DOHH2 (cell line): ENCODE data around the gene SNX5.

ENCODE experiments used
- H3F3A ChIP-seq: fragments of 200-600 bp; sonication (generic), shearing (Covaris generic); 2 replicates; pipeline ENCODE4 v1.6.0; 2016; ENCODE audit warnings: antibody characterized with exemption, mild to moderate bottlenecking; ENCODE audit not compliant: control insufficient read depth, insufficient read depth
- H3K27ac ChIP-seq: fragments of 200-600 bp; sonication (generic); 2 replicates; pipeline ENCODE4 v1.5.1; 2014; ENCODE audit warnings: low read depth, mild to moderate bottlenecking, low read length, moderate library complexity
- H3K27me3 ChIP-seq: fragments of 200-600 bp; sonication (generic); 2 replicates; pipeline ENCODE4 v1.6.1; 2014; ENCODE audit warnings: mild to moderate bottlenecking, low read length, mixed read lengths; ENCODE audit not compliant: control insufficient read depth
- H3K36me3 ChIP-seq: fragments of 200-600 bp; sonication (generic); 2 replicates; pipeline ENCODE4 v1.6.1; 2014; ENCODE audit warnings: mild to moderate bottlenecking, low read length, moderate library complexity, mixed read lengths; ENCODE audit not compliant: control insufficient read depth
- H3K4me1 ChIP-seq: fragments of 200-600 bp; sonication (generic); 2 replicates; pipeline ENCODE4 v1.6.1; 2014; ENCODE audit warnings: mild to moderate bottlenecking, low read length, mixed read lengths; ENCODE audit not compliant: control insufficient read depth
- H3K4me2 ChIP-seq: fragments of 200-600 bp; sonication (generic); 2 replicates; pipeline ENCODE4 v1.6.0; 2014; ENCODE audit warnings: mild to moderate bottlenecking, low read length, moderate library complexity
- H3K4me3 ChIP-seq: fragments of 200-600 bp; sonication (generic); 2 replicates; pipeline ENCODE4 v1.5.1; 2014; ENCODE audit warnings: mild to moderate bottlenecking, low read length, mixed read lengths
- H3K79me2 ChIP-seq: fragments of 200-600 bp; sonication (generic); 2 replicates; pipeline ENCODE4 v1.6.1; 2014; ENCODE audit warnings: mild to moderate bottlenecking, low read length, mixed read lengths; ENCODE audit not compliant: control insufficient read depth
- H3K9me2 ChIP-seq: fragments of 200-600 bp; sonication (generic); replicated peaks from 2 replicates; pipeline ENCODE4 v1.6.1; 2014; ENCODE audit warnings: mild to moderate bottlenecking, low read length, mixed read lengths; ENCODE audit not compliant: control insufficient read depth
- H3K9me3 ChIP-seq: fragments of 200-600 bp; sonication (generic); 2 replicates; pipeline ENCODE4 v1.6.1; 2014; ENCODE audit warnings: antibody characterized with exemption, low read length, mixed read lengths; ENCODE audit not compliant: control insufficient read depth, insufficient read depth
- H4K20me1 ChIP-seq: fragments of 200-600 bp; sonication (generic); 2 replicates; pipeline ENCODE4 v1.6.0; 2014; ENCODE audit warnings: low read depth, mild to moderate bottlenecking, antibody characterized with exemption, low read length, moderate library complexity; ENCODE audit not compliant: control insufficient read depth, insufficient read depth
- EZH2phosphoT487 ChIP-seq: fragments of 200-600 bp; sonication (generic); IDR thresholded peaks from 2 replicates; pipeline ENCODE4 v1.6.1; 2017; ENCODE audit warnings: borderline replicate concordance, mild to moderate bottlenecking, antibody characterized with exemption, low read length, moderate library complexity, mixed read lengths
- TF ChIP-seq, protein P1 (sequence below): fragments of 200-600 bp; sonication (generic); IDR thresholded peaks from one replicate; pipeline ENCODE4 v1.5.1; 2014; ENCODE audit warnings: antibody characterized with exemption, mild to moderate bottlenecking, low read depth, low read length; ENCODE audit not compliant: poor library complexity, severe bottlenecking

The SNX5 gene

DNA sequence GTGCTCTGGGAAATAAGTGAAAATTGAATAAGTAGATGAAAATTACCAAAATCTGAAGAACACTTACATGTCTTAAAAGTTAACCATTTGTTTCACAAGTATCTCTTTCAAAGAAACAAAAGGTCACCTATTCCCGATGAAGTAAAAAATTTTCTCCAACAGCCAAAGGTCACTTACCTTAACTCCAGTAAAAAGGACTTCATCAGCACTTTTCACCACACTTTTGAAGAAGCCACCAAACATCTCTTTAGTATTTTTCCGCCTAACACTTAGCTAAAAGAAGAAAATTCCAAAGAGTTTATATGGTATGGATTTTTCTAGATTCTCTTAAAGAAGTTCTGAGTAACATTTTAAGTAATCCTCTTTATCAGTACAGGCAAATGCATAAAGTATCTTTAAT is 17.3 kb downstream of the SNX5 start:
- Histone ChIP-seq H3K79me2 (peaks cover 99% of the 10 kb centered on the region), H3K4me3 (no peak overlapping the region), H3K9me3 (no peaks in the 10 kb centered on the region), H3K4me2 (peak overlapping the region; percentile 44), H3K4me1 (peaks cover 100% of the 10 kb centered on the region), H3F3A (peaks cover 90% of the 10 kb centered on the region), H3K27ac (no peak overlapping the region), H4K20me1 (peaks cover 64% of the 10 kb centered on the region), H3K9me2 (no peaks in the 10 kb centered on the region), H3K36me3 (peaks cover 100% of the 10 kb centered on the region), H3K27me3 (no peaks in the 10 kb centered on the region)
- TF ChIP-seq, protein P1, sequence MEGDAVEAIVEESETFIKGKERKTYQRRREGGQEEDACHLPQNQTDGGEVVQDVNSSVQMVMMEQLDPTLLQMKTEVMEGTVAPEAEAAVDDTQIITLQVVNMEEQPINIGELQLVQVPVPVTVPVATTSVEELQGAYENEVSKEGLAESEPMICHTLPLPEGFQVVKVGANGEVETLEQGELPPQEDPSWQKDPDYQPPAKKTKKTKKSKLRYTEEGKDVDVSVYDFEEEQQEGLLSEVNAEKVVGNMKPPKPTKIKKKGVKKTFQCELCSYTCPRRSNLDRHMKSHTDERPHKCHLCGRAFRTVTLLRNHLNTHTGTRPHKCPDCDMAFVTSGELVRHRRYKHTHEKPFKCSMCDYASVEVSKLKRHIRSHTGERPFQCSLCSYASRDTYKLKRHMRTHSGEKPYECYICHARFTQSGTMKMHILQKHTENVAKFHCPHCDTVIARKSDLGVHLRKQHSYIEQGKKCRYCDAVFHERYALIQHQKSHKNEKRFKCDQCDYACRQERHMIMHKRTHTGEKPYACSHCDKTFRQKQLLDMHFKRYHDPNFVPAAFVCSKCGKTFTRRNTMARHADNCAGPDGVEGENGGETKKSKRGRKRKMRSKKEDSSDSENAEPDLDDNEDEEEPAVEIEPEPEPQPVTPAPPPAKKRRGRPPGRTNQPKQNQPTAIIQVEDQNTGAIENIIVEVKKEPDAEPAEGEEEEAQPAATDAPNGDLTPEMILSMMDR = no peak
- no peak for TF ChIP-seq EZH2phosphoT487

DNA sequence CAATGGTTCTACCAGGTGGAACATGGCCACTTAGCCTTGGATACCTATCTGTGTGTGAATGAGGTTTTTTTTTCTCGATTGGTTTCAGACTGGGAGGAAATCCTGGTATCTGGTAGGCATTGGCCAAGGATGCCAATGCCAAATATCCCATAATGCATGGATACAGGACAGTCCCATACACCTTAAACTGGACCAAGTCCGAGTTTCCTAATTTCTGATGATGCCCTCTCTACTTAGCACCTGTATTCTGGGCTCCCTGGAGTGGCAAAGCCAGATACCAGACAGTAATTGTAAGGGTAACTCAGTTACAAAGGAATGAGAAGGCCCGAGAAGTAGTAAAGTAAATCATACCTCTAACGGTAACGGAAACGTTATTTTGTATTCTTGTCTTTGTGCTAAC is 17.9 kb downstream of the SNX5 start:
- H3F3A ChIP-seq = peaks cover 90% of the 10 kb centered on the region
- H3K4me3 ChIP-seq = no peak overlapping the region
- H3K4me1 ChIP-seq = peaks cover 100% of the 10 kb centered on the region
- no peaks in the 10 kb centered on the region for H3K9me2 ChIP-seq
- no peak for TF ChIP-seq EZH2phosphoT487
- TF ChIP-seq, protein P1 = no peak
- peaks cover 99% of the 10 kb centered on the region for H3K79me2 ChIP-seq
- H4K20me1 ChIP-seq = peaks cover 64% of the 10 kb centered on the region
- H3K9me3 ChIP-seq = no peaks in the 10 kb centered on the region
- no peak overlapping the region for H3K27ac ChIP-seq
- peak overlapping the region; percentile 44 for H3K4me2 ChIP-seq
- no peaks in the 10 kb centered on the region for H3K27me3 ChIP-seq
- H3K36me3 ChIP-seq = peaks cover 100% of the 10 kb centered on the region

DNA sequence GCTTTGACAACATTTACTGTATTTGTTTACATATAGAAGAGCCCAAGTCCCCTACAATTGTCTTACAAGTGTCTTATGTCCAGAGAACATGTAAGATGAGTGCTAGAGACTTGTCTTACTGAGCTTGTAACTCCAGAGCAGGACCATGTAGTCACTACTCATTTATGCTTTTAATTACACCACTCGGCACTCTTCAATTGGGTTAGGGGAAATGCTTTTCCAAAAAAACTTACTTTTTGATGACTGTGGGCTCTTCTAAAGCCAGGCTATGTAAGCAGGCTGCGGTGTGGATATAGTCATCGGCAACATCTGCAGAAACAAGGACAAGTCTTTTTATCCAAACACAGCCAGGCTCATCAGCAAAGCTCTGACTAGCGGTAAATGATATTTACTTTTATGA is 18.7 kb downstream of the SNX5 start:
- H3K36me3 ChIP-seq = peaks cover 100% of the 10 kb centered on the region
- peaks cover 64% of the 10 kb centered on the region for H4K20me1 ChIP-seq
- no peak for TF ChIP-seq EZH2phosphoT487
- TF ChIP-seq, protein P1 = no peak
- H3K27ac ChIP-seq = peak overlapping the region; percentile 15
- H3K4me3 ChIP-seq = no peak overlapping the region
- no peaks in the 10 kb centered on the region for H3K9me3 ChIP-seq
- no peaks in the 10 kb centered on the region for H3K9me2 ChIP-seq
- H3K27me3 ChIP-seq = no peaks in the 10 kb centered on the region
- H3K4me1 ChIP-seq = peaks cover 100% of the 10 kb centered on the region
- peaks cover 91% of the 10 kb centered on the region for H3F3A ChIP-seq
- H3K79me2 ChIP-seq = peaks cover 99% of the 10 kb centered on the region
- peak overlapping the region; percentile 44 for H3K4me2 ChIP-seq

DNA sequence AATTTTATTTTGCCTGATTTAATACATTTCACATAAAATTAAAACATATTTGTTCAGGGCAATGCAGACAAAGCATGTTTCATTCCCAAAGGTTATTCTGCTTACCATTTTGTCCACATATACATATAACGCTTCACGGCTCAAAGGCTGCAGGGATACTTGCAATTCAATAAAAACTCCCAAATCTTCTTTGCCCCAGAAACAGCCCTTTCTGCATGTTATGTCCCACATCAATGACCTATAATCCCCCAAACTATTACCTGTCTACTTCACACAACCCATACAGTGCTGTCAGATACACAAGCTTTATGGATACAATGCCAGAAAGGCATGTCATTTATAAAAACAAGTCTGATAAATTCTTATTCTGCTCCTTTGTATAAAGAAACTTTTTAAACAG is 20.2 kb downstream of the SNX5 start:
- Histone ChIP-seq H3K4me2 (peak overlapping the region; percentile 2), H3K4me1 (peaks cover 100% of the 10 kb centered on the region), H3K27ac (peak overlapping the region; percentile 79; the same call in 1 of the 2 replicates), H3K9me3 (no peaks in the 10 kb centered on the region), H3K36me3 (peaks cover 99% of the 10 kb centered on the region), H3K4me3 (no peak overlapping the region), H3K27me3 (no peaks in the 10 kb centered on the region), H4K20me1 (peaks cover 53% of the 10 kb centered on the region), H3K9me2 (no peaks in the 10 kb centered on the region), H3F3A (peaks cover 96% of the 10 kb centered on the region), H3K79me2 (peaks cover 92% of the 10 kb centered on the region)
- TF ChIP-seq EZH2phosphoT487 = no peak
- TF ChIP-seq, protein P1 = no peak
